IPS-15b (cell line): ENCODE measurements around the gene PLCB1.

ENCODE experiments used
- H3K27me3 ChIP-seq: one replicate; pipeline ENCODE4 v1.6.1; 2013; ENCODE audit warnings: low read length; ENCODE audit not compliant: control insufficient read depth, insufficient read depth
- H3K36me3 ChIP-seq: one replicate; pipeline ENCODE4 v1.6.1; 2013; ENCODE audit warnings: low read length; ENCODE audit not compliant: control insufficient read depth, insufficient read depth
- H3K4me1 ChIP-seq: one replicate; pipeline ENCODE4 v1.6.1; 2013; ENCODE audit warnings: mild to moderate bottlenecking, low read length; ENCODE audit not compliant: control insufficient read depth, insufficient read depth
- H3K4me3 ChIP-seq: one replicate; pipeline ENCODE4 v1.5.1; 2013; ENCODE audit warnings: low read depth, low read length
- H3K9ac ChIP-seq: one replicate; pipeline ENCODE4 v1.6.1; 2013; ENCODE audit warnings: low read depth, mild to moderate bottlenecking, low read length
- H3K9me3 ChIP-seq: one replicate; pipeline ENCODE4 v1.6.1; 2013; ENCODE audit warnings: mild to moderate bottlenecking, low read length; ENCODE audit not compliant: control insufficient read depth, insufficient read depth

The PLCB1 gene

DNA sequence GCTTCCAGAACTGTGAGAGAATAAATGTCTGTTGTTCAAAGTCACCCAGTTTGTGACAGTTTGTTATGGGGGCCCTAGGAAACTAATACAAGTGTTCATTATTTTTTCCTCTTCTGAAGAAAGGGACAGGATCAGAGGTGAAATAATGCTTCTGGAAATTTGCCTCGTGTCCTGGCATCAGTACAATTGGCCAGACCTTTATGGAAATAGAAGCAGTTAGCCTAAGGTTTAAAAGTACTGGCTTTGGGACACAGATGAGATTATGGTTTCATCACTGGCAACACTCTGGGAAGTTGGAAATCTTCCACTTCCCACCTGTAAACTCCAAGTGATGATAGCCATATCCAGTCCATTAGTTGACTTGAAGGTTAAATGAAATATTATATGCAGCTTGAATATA lies 88.7 kb downstream of the PLCB1 start:
- H3K9ac ChIP-seq, result no peak overlapping the region
- H3K9me3 ChIP-seq, result no peaks in the 10 kb centered on the region
- no peak overlapping the region for H3K4me3 ChIP-seq
- no peaks in the 10 kb centered on the region for H3K4me1 ChIP-seq
- no peaks in the 10 kb centered on the region for H3K27me3 ChIP-seq
- H3K36me3 ChIP-seq, result no peaks in the 10 kb centered on the region

DNA sequence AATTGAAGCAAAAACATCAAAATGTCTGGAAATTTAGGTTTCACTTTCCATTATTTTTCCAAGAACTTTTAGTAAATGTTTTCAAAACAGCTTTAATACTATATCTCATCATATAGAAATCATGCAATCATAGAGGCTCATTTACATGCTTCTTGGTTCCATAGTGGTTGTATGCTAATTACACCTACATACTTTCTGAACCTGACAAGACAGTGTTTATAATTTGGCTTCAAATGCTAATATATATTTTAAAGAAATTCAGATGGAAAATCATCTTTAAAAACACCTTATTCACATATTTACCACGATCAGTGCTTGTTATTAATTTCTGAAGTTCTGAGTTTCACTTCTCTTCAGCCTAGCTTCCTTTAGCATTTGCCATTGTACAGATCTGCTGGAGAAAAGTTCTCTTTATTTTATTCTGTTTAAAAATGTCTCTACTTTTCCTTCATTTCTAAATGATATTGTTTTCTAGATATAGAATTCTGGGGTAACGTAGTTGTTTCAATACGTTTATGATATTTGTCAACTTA lies 89.9 kb downstream of the PLCB1 start:
- no peak overlapping the region for H3K9ac ChIP-seq
- no peaks in the 10 kb centered on the region for H3K27me3 ChIP-seq
- H3K9me3 ChIP-seq, result no peaks in the 10 kb centered on the region
- no peak overlapping the region for H3K4me3 ChIP-seq
- no peaks in the 10 kb centered on the region for H3K4me1 ChIP-seq
- no peaks in the 10 kb centered on the region for H3K36me3 ChIP-seq

DNA sequence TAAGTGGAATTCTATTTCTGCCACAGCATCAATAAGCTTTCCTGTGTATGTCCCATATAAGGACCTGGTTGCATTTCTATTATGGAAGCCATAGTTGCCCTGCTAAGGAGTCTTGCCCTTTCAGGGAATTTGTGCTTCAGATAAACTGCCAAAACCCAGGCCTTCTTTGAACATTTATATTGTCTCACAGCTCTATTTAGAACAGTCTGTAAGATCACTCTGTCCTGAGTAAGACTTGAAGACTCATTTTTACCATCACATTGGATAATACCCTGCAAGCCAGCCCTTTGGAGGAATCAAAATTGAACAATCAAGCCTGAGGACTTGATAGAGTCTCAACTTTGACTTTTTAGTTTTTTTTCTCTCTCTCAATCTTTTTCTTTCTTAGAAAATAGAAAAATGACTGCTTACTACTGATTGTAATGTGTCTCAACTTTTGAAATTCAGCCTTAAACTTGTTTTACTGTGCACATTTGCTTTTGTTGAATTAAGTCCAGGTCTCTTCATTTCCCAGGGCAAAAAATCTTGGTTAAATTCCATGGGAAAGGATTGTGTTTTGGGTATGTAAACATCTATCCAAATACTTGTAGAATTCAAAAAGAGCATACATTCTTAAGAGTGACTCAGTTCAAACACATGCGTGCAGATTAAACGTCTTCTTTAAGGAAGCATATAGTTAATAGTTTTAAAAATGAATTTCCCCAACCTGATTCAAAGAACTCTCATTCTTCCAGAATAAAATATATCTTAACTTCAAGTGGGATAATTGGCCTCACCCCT lies 91.2 kb downstream of the PLCB1 start:
- no peaks in the 10 kb centered on the region for H3K36me3 ChIP-seq
- no peak overlapping the region for H3K9ac ChIP-seq
- H3K4me3 ChIP-seq, result no peak overlapping the region
- no peaks in the 10 kb centered on the region for H3K4me1 ChIP-seq
- H3K9me3 ChIP-seq, result no peaks in the 10 kb centered on the region
- no peaks in the 10 kb centered on the region for H3K27me3 ChIP-seq

- no peaks in the 10 kb centered on the region for H3K27me3 ChIP-seq
- no peaks in the 10 kb centered on the region for H3K9me3 ChIP-seq
- no peaks in the 10 kb centered on the region for H3K4me1 ChIP-seq
- no peak overlapping the region for H3K4me3 ChIP-seq
- no peaks in the 10 kb centered on the region for H3K36me3 ChIP-seq
- H3K9ac ChIP-seq, result no peak overlapping the region
Measured at GRCh38 chr20:8225658-8226057, 93.6 kb downstream of the PLCB1 start.

DNA sequence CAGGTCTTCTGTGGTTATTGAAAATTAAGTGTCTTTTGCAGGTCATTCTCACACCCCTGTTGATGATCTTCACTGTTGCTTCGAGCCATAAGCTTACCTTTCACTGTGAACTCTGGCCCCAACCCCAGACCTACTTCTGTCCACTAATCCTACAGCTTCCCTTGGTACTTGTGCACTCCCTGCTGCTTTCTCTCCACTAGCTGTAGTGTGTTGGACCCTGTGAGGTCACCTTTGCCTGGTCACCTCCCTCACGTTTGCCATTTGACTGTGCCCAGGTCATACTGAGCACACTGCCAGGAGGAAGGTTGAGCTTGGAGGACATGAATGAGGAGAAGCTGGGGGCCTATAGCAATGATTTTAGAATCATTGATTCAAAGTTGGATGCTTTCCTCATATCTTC lies 94.0 kb downstream of the PLCB1 start:
- Histone ChIP-seq H3K9ac (no peak overlapping the region), H3K27me3 (no peaks in the 10 kb centered on the region), H3K4me1 (no peaks in the 10 kb centered on the region), H3K4me3 (no peak overlapping the region), H3K9me3 (no peaks in the 10 kb centered on the region), H3K36me3 (no peaks in the 10 kb centered on the region)

DNA sequence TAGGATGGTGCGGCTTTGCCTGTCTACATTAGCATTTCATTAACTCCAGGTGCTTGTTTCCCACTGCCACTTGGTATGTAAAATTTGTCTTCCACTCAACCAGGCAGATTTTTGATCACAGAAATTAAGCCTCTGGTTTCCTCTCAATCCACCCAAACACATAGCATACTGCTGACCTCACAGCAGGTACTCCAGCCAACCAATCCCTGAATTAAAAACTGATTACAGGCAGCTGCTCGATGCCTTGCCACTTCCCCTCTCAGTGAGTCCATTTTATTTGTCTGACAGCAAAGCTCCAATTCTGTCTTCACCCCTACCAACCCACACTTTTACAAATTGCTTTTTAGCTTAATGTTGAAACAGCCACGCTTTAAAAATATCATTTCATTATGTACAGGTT lies 95.2 kb downstream of the PLCB1 start:
- no peaks in the 10 kb centered on the region for H3K4me1 ChIP-seq
- no peaks in the 10 kb centered on the region for H3K9me3 ChIP-seq
- no peaks in the 10 kb centered on the region for H3K36me3 ChIP-seq
- H3K9ac ChIP-seq, result no peak overlapping the region
- no peak overlapping the region for H3K4me3 ChIP-seq
- no peaks in the 10 kb centered on the region for H3K27me3 ChIP-seq

- H3K4me3 ChIP-seq, result no peak overlapping the region
- no peaks in the 10 kb centered on the region for H3K4me1 ChIP-seq
- H3K27me3 ChIP-seq, result no peaks in the 10 kb centered on the region
- no peaks in the 10 kb centered on the region for H3K9me3 ChIP-seq
- H3K9ac ChIP-seq, result no peak overlapping the region
- no peaks in the 10 kb centered on the region for H3K36me3 ChIP-seq
Measured at GRCh38 chr20:8228315-8228714, 96.2 kb downstream of the PLCB1 start.

GRCh38 chr20:8229090-8229489 lies 97.0 kb downstream of the PLCB1 start:
- Histone ChIP-seq H3K9ac (no peak overlapping the region), H3K4me1 (no peaks in the 10 kb centered on the region), H3K9me3 (no peaks in the 10 kb centered on the region), H3K36me3 (no peaks in the 10 kb centered on the region), H3K27me3 (no peaks in the 10 kb centered on the region), H3K4me3 (no peak overlapping the region)

GRCh38 chr20:8231038-8231437 lies 99.0 kb downstream of the PLCB1 start:
- Histone ChIP-seq H3K9ac (no peak overlapping the region), H3K4me3 (no peak overlapping the region), H3K4me1 (no peaks in the 10 kb centered on the region), H3K27me3 (no peaks in the 10 kb centered on the region), H3K9me3 (no peaks in the 10 kb centered on the region), H3K36me3 (no peaks in the 10 kb centered on the region)

DNA sequence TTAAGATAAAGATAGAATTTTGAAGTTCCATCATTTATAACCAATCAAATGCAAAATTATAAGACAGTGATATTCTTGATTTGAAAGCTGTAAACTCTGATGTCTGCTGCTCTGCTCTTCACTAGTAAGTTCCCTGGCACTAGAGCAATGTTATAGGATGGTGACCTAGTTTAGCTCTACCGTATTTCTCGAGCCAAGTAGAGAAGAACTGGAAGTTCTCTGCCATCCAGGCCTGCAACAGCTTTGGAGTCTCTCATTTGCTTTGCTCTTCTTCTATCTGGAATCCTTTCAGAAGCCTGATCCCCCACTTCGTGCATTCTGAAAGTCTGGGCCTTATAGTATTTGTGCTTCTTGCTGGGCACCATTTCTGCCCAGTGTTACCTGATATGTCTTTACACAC lies 100.3 kb downstream of the PLCB1 start:
- Histone ChIP-seq H3K4me1 (no peaks in the 10 kb centered on the region), H3K9me3 (no peaks in the 10 kb centered on the region), H3K4me3 (no peak overlapping the region), H3K36me3 (no peaks in the 10 kb centered on the region), H3K9ac (no peak overlapping the region), H3K27me3 (no peaks in the 10 kb centered on the region)

- Histone ChIP-seq H3K9me3 (no peaks in the 10 kb centered on the region), H3K27me3 (no peaks in the 10 kb centered on the region), H3K9ac (no peak overlapping the region), H3K4me3 (no peak overlapping the region), H3K4me1 (no peaks in the 10 kb centered on the region), H3K36me3 (no peaks in the 10 kb centered on the region)
Measured at GRCh38 chr20:8234580-8234979, 102.5 kb downstream of the PLCB1 start.

GRCh38 chr20:8242066-8242465 lies 110.0 kb downstream of the PLCB1 start:
- Histone ChIP-seq H3K4me3 (no peak overlapping the region), H3K4me1 (no peaks in the 10 kb centered on the region), H3K36me3 (no peaks in the 10 kb centered on the region), H3K27me3 (no peaks in the 10 kb centered on the region), H3K9me3 (no peaks in the 10 kb centered on the region), H3K9ac (no peak overlapping the region)
